GM21381 (cell line): ENCODE data around the gene BCAS3.
"Not testable (repeated sequence)": the region's sequence is repeated elsewhere in the genome, so short reads cannot be mapped to it uniquely, and the experiment has no call there.

ENCODE experiments used
- ATAC-seq: cut with Tn5 transposase; IDR thresholded peaks from one replicate; pipeline ENCODE4 v1.9.1; 2021; ENCODE audit warnings: mild to moderate bottlenecking, moderate library complexity; ENCODE audit not compliant: unreplicated experiment

The BCAS3 gene

GRCh38 chr17:60744355-60744966 lies 66.8 kb downstream of the BCAS3 start:
- no peak for ATAC-seq

DNA sequence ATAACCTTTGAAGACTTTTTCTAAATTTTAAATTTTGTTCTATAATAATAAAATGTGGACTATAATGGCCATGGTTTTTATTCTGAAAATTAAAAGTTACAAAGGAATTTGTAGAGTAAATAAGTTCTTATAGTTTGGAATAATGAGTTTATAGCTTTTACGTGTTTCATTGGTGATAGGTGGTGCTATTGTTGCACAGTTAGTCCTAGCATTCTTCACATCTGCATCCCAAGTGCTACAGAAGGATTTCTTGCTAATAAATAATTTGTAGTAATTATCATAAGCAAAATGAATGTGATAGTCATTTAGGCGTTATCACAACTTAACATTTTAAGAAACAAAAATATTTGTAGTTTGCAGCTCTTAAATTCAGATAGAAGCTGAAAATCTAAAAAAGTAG lies 67.9 kb downstream of the BCAS3 start:
- ATAC-seq, result no peak

DNA sequence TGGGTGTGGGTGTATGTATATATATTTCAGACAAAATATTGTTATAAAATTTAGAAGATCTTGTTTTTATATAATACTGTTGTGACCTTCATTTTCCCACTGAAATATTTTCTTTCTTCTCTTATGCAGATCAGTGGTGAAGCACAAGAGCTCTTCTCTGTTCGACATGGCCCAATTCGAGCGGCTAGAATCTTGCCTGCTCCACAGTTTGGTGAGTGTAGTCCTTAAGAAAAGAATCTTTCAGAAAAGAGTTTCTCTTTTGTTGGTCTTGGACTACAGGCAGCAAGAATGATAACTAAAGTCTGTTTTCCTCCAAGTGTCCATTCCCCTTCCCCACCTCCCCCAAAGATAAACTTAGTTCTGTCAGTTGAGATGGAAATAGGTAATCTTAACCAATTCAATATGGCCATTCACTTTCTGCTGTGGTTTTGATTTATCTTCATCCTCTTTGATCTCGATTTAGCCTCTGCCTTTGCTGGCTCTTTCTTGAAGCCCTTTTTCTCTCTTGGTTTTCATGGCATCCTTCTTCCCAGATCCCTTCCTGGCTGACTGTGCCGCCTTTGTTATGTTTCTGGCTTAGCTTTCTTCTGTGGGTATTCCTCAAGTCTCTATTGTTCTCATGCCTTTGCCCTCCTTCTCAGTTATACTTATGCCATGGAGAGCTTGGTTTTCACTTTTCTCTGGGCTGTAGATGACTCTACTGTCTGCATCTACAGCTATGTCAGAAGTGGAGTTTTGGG lies 69.6 kb downstream of the BCAS3 start:
- no peak for ATAC-seq

DNA sequence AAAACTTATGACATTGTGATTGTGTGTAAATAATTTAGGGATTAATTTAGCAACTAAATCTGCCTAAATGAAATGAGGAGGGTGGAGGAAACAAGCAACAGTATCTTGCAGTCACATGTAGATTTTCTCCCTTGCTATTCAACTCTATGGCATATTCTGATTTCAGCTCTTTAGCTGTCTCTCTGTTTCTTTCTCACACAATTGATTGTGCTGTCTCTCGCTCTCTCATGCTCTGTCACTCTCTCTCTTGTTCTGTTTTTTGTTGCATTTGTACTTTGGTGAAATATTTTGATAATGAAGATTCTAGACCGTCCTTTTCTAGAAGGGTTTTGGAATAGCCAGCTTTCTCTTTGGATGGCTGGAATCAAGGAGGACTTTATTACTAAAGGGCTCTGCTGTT lies 70.6 kb downstream of the BCAS3 start:
- no peak for ATAC-seq

DNA sequence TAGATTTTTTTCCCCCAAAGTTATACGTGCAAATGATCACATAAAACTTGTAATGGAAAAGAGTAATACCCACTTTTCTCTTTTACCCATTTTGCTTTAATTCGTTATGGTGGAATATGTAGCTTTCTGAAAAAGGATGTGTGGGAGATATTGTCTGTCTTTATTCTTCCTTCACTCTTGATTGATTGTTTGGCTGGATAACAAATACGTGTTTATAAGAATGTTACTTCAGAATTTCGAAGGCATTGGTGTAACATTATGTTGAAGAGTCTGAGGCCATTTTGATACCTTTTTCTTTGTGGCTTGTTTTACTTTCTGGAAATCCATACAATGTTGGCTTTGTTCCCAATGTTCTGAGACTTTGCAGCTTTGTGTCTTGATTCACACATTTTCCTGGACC lies 71.4 kb downstream of the BCAS3 start:
- no peak for ATAC-seq

- ATAC-seq, result no peak
Observed at GRCh38 chr17:60749708-60750107, 72.1 kb downstream of the BCAS3 start.

DNA sequence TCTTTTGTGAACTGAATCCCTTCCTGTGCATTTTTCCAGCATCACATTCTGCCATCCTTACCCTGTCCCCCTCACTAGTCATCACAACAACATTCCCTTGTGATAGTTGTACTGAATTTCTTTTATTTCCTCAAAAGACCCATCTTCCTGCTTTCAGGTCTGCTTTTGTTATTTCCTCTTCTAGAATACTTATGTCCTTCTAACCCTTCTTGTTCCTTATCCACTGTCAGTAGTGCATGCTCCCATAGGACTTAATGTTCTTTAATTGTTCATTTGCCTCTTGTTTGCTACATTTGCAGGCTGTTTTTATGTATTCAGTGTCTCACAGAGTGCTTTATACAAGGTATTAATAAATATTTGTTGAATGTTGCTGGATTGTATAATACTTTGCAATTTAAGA lies 73.0 kb downstream of the BCAS3 start:
- ATAC-seq, result no peak

DNA sequence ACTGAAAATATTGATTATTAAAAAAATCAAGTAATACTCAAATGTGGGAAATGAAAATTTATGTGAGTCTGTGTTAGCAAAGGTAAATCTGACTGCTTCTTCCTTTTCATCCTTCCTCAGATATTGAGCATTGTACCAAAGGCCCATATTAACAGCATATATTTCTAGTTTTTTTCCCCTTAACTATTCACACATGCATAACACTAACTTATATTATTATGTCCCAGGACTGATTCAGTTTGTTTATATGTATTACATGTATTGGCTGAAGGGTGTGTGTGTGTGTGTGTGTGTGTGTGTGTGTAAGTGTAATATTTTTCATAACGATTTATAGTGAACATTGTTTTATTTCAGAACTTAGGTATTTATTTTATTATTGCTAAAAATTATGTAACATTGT lies 74.2 kb downstream of the BCAS3 start:
- ATAC-seq, result no peak

DNA sequence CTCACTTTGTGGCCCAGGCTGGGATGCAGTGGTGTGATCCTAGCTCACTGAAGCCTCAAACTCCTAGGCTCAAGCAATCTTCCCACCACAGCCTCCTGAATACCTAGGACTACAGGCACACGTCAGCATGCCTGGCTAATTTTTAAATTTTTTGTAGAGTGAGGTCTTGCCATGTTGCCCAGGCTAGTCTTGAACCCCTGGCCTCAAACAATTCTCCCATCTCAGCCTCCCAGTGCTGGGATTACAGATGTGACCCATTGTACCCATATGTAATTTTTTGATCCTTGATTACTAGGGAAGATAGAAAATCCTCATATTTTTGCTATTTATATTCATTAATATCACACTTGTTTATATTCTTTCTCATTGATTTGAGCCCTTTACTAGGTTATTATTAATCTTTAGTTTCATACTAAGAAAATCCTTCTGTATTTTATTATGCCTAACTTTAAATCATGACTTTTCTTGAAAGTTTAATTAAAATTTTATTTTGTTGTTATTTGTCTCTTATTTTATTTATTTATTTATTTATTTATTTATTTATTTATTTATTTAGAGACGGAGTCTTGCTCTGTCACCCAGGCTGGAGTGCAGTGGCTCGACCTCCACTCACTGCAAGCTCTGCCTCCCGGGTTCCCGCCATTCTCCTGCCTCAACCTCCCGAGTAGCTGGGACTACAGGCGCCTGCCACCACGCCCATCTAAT lies 75.4 kb downstream of the BCAS3 start:
- ATAC-seq, result no peak

- no peak for ATAC-seq
Observed at GRCh38 chr17:60754057-60754604, 76.5 kb downstream of the BCAS3 start.

GRCh38 chr17:60756798-60757197 lies 79.1 kb downstream of the BCAS3 start:
- ATAC-seq, result not testable (repeated sequence)

DNA sequence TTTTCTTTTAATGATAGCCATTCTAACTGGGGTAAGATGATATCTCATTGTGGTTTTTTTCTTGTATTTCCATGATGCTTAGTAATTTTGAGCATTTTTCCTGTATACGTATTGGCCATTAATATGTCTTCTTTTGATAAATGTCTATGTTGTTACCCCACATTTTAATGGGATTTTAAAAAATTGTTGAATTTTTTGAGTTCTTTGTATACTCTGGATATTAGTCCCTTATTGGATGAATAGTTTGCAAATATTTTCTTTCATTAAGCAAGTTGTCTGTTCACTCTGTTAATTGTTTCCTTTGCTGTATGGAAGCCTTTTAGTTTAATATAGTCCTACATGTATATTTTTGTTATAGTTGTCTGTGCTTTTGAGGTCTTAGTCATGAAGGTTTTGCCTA lies 79.8 kb downstream of the BCAS3 start:
- no peak for ATAC-seq

DNA sequence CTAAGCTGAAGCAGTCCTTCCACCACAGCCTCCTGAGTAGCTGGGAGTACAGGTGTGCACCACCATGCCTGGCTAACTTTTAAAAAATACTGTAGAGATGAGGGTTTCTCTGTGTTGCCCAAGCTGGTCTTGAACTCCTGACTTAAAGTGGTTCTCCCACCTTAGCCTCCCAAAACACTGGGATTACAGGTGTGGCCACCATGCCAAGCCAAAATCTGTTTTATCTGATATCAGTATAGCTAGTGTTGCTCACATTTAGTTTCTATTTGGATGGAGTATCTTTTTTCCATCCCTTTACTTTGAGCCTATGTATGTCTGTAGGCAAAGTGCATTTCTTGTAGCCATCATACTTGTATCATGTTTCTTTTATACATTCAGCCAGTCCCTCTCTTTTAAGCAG lies 82.1 kb downstream of the BCAS3 start:
- ATAC-seq, result no peak

- not testable (repeated sequence) for ATAC-seq
Observed at GRCh38 chr17:60761301-60761700, 83.7 kb downstream of the BCAS3 start.

DNA sequence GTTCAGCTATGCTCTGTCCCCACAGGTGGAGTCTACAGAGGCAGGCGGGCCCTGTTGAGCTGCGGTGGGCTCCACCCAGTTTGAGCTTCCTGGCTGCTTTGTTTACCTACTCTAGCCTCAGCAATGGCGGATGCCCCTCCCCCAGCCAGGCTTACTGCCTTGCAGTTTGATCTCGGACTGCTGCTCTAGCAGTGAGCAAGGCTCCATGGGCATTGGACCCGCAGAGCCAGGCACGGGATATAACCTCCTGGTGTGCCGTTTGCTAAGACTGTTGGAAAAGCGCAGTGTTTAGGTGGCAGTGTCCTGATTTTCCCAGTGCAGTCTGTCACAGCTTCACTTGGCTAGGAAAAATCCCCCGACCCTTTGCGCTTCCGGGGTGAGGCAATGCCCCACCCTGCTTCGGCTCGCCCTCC lies 89.1 kb downstream of the BCAS3 start:
- no peak for ATAC-seq

DNA sequence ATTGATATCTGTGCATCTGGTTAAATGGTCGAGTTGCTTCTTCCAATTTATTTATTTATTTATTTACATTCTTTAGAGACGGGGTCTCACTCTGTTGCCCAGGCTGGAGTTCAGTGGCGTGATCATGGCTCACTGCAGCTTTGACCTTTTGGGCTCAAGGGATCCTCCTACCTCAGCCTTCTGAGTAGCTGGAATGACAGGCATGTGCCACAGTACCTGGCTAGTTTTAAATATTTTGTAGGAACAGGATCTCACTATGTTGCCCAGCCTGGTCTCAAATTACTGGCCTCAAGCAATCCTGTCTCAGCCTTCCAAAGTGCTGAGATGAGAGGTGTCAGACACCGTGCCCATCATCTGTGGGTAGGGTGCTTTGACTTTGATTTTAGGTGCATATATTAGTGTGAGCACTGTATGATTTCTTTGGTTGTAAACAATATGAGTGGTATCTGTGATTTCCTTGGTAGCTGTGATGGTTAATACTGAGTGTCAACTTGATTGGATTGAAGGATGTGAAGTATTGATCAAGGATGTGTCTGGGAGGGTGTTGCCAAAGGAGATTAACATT lies 90.2 kb downstream of the BCAS3 start:
- no peak for ATAC-seq

- ATAC-seq, result no peak
Observed at GRCh38 chr17:60769327-60769726, 91.7 kb downstream of the BCAS3 start.

DNA sequence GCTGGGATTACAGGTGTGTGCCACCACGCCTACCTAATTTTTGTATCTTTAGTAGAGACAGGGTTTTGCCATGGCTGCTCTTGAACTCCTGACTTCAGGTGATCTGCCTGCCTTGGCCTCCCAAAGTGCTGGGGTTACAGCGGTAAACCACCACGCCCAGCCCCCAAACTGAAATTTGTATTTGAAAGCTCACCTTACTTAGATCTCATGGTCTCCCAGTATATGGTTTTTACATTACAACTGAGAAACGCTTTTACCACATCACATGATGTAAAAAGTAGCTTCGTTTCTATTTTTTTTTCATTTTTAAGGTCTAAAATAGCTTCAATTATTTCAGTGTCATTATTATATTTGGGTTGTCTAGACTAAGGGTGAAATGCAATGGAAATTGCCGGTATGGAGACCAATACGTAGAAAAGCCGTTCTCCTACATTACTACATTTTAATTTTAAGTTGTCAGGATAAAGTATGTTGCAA lies 93.3 kb downstream of the BCAS3 start:
- ATAC-seq, result no peak

DNA sequence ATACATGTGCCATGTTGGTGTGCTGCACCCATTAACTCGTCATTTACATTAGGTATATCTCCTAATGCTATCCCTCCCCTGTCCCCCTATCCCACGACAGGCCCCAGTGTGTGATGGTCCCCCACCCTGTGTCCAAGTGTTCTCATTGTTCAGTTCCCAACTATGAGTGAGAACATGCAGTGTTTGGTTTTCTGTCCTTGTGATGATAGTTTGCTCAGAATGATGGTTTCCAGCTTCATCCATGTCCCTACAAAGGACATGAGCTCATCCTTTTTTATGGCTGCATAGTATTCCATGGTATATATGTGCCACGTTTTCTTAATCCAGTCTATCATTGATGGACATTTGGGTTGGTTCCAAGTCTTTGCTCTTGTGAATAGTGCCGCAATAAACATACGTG lies 94.0 kb downstream of the BCAS3 start:
- ATAC-seq, result not testable (repeated sequence)

DNA sequence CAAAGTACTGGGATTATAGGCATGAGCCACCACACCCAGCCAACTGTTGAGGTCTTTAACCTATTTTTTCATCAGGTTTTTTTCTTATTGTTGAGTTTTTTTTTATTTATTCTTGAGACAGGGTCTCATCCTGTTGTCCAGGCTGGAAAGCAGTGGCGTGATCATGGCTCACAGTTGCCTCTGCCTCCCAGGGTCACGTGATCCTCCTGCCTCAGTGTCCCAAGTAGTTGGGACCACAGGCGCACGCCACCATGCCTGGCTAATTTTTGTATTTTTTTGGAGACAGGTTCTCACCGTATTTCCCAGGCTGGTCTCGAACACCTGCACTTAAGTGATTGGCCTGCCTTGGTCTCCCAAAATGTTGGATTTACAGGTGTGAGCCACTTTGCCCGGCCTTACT lies 95.9 kb downstream of the BCAS3 start:
- ATAC-seq, result no peak

- no peak for ATAC-seq
Observed at GRCh38 chr17:60781880-60782412, 104.3 kb downstream of the BCAS3 start.
